SHP77 treated with DMSO at 0.1 percent for 48 hours (cell line): Measurements from ENCODE around the gene LMO4.

Experiments used
- DNase-seq: peaks from one replicate; lab custom pipeline; 2025; lab: John Stamatoyannopoulos, UW

LMO4 gene

DNA sequence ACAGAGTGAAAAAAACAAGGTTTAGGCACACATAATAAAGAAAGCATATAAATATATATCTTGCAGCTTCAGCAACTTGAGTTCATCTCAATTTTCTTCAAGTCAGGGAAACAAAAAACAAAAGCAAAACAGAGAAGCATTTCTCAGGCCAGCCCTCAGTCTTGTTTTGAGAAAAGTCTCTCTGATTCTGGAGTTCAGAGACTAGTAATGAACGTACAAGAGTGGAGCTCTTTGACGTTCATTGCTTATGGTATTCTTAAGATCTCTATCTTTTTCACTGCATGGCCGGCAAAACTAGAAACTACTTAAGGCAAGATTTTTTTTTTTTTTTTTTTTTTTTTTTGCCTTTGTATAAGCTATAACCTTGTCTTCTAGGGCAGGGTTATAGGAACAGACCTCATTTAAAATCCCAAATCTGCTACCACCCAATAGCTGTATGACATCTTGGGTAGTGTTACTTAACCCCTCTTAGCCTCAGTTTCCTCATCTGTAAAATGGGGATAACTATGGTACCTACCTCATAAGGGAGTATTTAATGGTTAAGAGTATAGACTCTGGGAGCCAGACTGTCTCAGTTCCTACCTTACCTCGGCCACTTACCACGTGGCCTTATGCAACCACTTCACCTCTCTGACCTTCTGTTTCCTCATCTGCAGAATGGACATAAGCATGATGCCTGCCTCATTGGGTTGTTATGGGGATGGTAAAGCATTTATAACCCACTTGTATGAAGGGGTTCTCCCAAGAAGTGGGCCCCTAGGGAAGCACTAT is 33.6 kb downstream of the LMO4 start:
- no peak for DNase-seq

DNA sequence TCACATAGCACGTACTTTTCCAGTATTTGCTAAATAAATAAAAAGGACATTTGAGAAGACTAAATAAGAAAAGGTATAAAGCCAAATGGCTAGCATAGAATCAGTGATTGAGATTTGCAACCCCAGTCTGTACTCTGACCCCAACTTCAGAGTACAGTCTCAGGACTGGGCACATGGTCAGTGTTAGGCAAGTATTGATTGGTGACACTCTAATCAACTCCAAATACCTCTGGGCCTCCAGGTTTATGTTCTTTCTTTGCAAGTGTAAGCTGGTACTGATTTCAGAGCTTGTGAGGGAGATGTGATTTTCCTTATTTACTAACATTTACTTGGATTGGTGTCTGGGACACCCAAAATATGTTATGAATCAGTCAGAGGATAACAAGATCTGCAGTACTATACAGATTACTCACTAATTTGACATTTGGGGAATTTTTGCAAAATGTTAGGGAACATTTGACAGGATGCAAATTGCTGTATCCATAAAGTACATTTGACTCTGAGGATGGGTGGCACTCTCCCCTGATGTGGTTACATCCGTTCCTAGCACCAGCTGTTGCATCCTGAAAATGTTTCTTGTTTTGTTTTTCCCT is 34.2 kb downstream of the LMO4 start:
- DNase-seq = no peak

DNA sequence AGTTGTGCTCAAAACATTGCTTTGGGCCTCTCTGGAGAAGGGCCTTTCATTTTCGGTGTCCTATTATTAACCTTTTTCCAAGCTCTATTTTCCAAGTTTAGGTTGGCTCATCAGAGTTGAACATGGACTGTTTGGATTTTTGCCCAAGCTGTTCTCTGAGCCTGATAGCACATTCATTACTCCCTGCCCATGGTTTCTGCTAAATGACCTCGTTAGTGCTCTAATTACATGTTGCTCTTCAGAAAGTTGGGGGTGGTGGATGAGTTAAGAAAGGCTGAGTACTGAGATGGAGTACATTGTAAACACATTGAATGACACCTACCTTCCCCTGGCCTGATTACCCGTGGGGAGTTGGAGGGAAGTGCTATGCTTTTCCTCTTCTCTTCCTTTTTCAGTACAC is 38.9 kb downstream of the LMO4 start:
- no peak for DNase-seq

DNA sequence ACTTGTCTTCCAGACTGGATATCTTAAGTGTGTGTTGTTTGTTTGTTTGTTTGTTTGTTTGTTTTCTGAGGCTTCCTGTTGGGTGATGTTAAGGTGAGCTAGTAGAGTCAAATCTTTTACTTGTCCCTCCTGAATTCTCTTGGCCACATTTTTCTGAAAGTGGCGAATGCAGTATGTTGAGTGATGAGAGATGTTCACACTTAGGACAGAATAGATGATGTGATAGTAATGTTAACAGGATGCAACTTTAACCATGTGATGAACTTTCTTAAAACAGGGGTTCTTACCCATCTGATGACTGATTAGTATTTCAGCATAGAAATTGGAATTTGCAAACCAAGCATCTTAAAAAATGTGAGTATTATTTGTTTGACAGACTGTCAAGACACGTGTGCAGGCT is 40.2 kb downstream of the LMO4 start:
- no peak for DNase-seq

DNA sequence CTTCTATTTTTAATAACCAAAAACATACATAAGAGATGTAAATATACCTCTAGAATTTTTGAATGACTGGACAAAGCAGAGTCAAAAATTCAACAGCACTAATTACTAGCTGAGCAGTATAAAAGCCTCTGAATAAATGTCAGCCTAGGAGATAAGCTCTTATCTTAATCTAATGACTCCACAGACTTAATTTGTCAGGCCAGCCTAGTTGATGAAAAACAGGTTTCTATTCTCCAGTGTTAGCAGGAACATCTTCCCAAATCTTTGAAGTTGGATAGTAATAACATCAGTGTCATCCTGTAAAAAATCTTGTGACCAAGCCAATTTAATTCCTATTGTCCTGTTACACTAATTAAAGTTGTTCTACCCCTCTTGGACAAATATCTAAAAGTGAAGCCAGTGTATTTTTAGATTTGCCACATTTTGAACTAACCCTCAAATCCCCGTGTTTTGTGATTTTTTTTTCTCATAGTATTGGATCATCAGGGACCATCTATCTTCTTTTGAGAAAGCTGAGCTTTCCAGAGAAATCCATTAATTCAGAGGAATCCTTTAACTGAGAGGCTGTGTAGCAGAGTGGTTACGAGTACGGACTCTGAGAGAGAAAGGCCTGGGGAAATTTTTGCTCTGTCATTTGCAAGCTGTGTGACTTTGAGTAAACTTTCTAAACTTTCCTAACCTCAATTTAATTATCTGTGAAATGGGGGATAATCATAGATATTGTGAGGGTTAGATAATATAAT is 41.2 kb downstream of the LMO4 start:
- DNase-seq = no peak

DNA sequence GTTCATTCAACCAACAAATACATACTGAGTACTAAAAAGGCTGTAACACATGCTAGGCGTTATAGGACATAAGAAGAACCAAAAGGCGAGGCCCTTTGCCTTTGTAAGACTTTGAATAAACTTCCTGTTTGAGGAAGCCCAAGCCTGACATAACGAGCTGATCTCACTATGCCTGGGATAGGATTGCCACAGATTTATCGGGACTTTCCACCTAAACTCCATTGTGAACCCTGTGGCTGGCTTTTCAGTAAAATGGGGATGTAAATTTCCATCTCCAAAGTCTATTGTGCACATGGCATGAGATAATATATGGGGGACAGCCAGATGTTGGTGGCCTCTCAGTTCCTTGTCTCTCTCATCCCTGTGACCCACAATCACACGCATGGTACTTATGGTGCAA is 41.9 kb downstream of the LMO4 start:
- no peak for DNase-seq

DNA sequence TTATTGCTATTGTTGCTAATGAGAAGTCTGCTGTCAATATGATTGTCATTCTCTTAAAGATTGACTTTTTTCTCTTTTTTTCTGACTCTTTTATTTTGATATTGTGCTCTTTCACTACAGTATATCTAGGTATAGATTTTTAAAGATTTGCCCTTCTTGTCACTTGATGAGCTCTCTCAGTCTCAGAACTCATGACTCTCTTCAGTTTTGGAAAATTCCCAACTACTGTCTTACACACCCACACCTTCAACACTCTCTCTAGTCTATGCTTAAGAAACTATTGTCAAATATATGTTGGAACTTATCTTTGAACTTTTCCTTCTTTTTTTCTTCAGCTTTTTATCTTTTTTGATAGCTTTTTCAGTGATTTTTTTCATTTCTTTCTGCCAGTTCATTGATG is 50.6 kb downstream of the LMO4 start:
- DNase-seq = no peak

DNA sequence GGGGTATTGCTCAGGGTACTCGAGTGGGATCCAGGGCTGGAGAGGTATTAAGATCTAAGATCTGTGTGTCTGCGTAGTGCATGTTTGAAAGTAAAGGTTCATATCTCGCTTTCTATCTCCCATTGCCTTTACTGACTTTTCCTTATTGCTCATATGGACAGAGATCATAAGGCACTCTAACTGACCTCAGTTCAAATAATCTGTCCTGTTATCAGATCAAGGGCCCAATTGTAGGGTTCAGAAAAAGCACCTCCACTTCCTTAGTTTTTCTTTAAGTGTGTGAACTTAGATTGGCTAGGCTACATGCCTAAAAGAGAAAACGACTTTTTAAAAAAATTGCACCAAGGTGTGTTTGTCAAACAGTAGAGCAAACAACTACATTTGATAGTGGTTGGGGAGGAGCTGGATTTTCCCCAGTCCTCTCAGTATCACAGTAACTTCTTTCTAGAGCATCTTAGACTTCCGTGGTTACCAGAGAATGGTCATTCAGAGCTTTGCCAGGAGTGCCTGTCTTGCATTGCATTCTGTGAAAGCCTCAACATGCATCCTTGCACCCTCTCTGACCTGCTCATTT is 57.6 kb downstream of the LMO4 start:
- DNase-seq = no peak

DNA sequence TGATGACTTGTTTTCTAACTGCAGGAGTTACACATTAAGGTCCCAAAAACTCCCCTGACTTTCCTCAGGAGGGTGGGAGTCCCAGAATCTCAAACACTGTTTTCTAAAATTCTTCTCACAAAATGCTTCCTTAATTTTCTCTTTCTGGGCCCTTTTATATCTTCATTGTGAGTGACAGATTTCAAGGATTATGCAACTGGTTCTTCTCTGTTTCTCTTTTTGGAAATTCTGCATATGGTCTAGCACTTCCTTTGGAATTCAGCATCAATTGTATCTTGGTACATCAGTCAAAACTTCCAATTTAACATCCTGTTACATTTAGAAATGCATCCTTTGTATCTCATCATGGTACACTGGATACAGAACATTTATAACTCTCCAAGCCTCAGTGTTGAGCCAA is 59.7 kb downstream of the LMO4 start:
- DNase-seq = no peak

DNA sequence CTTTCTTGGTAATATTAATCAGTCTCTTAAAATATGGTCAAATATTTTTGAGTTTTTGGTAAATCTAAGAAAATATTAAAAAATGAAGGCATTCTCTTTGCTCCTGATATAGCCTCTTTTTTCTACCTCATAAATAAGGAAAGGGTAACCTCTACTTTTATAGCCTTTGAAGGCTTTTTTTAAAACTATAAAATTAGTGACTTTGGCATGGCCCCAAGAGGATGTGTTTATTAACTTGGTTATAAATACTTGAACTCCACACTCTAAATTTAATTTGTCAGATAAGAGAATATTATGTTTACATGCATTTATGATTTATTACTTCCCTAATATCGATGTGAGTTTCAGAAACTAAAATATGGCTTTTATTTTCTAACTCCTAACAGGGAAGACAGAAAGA is 60.3 kb downstream of the LMO4 start:
- no peak for DNase-seq

DNA sequence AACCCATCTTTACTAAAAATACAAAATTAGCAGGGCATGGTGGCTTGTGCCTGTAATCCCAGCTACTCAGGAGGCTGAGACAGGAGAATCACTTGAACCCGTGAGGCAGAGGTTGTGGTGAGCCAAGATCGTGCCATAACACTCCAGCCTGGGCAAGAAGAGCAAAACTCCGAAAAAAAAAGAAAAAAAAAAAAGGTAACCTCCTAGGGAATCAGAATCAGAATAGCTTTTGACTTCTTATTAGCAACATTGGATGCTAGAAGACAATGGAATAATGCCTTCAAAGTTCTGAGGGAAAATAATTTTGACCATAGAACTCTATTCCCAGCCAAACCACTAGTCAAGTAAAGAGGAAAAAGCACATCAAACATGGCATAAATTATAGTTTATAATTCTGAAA is 60.9 kb downstream of the LMO4 start:
- DNase-seq = no peak

DNA sequence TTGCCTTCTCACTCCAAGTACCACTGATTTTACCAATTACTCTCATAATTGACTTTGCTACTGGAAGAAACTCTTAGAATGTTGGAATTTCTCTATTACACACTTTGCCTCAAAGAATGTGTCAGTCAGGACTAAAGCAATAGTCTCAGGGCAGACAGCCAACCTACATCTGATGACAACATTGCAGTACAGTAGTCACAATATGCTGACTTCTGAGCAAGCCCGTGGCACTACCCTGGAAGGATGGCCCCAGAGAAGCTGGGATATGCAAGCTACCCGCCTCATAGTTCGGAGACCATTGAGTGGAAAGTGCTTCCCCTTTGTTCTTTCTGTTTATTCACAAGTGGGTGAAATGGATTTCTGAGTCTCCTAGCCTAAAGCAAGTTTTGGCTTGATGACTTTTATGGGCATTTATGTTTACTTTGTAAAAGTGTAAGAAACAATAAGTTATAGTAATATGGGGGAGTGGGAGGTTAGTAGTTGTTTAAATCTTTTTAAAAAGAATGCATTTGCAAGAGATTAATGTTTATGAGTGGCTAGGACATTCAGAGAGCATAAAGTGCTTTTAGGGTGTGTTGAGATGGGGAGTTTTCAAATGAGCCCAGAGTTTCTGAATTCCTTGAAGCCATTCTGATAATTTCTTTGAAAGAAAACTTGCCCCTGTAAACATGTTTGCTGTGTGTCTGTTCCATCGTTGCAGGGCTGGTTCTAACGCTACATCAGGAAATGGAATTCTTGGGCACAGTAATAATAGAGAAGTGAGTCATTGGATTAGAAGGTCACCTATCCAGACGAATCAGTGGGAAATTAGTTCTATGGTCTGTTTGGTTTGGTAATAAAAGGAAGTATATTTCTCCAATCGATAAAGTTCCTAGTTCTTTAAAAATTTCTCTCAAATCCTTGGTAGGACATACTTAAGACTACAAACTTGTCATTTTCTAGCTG is 63.8 kb downstream of the LMO4 start:
- no peak for DNase-seq

DNA sequence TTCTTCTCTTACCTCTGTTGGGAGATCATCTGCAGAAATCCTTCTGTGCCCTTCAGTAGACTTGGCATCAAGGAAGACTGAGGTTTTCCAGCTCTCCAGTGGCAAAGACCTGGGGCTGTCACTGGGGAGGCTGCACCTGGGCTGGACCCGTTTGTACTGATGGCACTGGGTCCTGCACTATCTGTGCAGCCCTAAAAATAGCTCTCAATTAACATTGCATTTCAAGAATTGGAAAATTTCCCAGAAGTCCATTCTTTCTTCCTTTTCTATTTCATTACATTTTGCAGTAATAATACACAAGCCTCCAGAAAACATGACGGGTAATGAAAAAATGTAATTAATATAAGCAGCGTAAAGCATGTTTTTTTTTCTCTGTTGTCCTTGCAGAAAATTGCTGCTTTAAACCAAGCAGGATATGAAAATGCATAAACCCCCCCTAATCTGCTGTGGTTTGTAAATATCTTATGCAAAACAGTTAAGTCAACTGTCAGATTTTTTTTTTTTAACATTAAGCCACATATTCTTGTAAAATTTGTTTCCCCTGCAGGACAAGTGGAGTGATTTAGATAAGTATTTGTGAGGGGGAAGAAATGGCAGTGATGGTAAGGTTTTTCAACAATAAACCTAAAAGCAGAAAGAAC is 64.9 kb downstream of the LMO4 start:
- DNase-seq = no peak

DNA sequence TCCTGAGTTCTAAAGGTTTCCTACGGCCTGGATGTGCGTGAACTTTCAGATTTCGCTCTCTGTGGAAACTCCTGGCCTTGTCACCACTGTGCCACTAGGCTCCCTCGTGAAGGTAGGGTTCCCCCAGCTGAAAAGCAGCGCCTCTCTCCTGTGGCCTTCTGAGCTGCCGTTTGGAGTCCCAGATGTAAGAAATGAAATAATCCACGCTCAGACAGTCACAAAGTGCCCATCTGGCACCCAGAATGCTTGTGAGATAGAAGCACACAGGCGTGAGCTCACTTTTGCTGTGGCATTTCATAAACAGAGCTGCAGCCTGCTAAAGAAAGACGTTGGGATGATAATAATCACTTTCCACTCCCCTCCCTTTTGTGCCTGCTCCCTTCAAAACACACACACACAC is 65.8 kb downstream of the LMO4 start:
- no peak for DNase-seq

DNA sequence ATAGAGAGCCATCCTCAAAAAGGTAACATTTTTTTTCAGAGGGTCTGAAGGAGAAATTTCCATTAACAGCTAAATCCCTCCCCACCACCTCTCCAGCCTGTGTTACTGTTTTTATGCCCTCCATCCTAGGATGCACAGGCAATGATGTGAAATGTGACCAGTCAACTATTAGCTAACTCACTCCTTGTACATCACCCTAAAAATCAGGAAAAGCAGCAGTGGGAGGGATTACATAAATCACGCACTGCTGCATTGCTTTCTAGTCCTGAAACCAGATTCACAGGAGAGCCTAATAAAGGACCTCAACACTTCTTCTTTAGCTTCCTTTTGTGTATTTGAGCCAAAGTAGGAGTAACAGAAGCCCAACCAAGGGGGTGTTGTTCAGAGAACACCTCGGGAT is 66.3 kb downstream of the LMO4 start:
- no peak for DNase-seq
